T-helper 1 cell treated with Interleukin-12 subunit alpha and Interleukin-12 subunit beta and Interleukin-4 antibody, amounts not matched to agents 30 μg/mL and 1 μg/mL, for 36 hours (primary cell): Measurements from ENCODE around the gene CCR3.

Source experiments
- H3K27ac Mint-ChIP-seq: one replicate; pipeline ENCODE4 v1.8.0; 2021; ENCODE audit warnings: mild to moderate bottlenecking, mixed read lengths
- H3K27me3 Mint-ChIP-seq: one replicate; pipeline ENCODE4 v1.8.0; 2021; ENCODE audit warnings: low read depth, mixed read lengths
- H3K36me3 Mint-ChIP-seq: one replicate; pipeline ENCODE4 v1.8.0; 2021; ENCODE audit warnings: low read depth, mixed read lengths
- H3K4me1 Mint-ChIP-seq: one replicate; pipeline ENCODE4 v1.8.0; 2021; ENCODE audit warnings: low read depth, mixed read lengths
- H3K4me3 Mint-ChIP-seq: one replicate; pipeline ENCODE4 v1.8.0; 2021; ENCODE audit warnings: mild to moderate bottlenecking, moderate library complexity, mixed read lengths
- H3K9me3 Mint-ChIP-seq: one replicate; pipeline ENCODE4 v1.8.0; 2021; ENCODE audit warnings: mixed read lengths

The CCR3 gene

GRCh38 chr3:46272028-46272451 is 29.8 kb downstream of the CCR3 start:
- Mint-ChIP-seq H3K9me3 (peaks cover 11% of the 10 kb centered on the region), H3K27ac (no peak overlapping the region), H3K4me3 (no peak overlapping the region), H3K27me3 (peaks cover 41% of the 10 kb centered on the region), H3K36me3 (peaks cover 9% of the 10 kb centered on the region), H3K4me1 (peaks cover 43% of the 10 kb centered on the region)

- peaks cover 18% of the 10 kb centered on the region for H3K36me3 Mint-ChIP-seq
- H3K4me3 Mint-ChIP-seq = peak overlapping the region; percentile 19
- peaks cover 13% of the 10 kb centered on the region for H3K9me3 Mint-ChIP-seq
- peaks cover 53% of the 10 kb centered on the region for H3K4me1 Mint-ChIP-seq
- peaks cover 34% of the 10 kb centered on the region for H3K27me3 Mint-ChIP-seq
- H3K27ac Mint-ChIP-seq = peak overlapping the region; percentile 67
Observed at GRCh38 chr3:46276497-46277099, 34.3 kb downstream of the CCR3 start.

DNA sequence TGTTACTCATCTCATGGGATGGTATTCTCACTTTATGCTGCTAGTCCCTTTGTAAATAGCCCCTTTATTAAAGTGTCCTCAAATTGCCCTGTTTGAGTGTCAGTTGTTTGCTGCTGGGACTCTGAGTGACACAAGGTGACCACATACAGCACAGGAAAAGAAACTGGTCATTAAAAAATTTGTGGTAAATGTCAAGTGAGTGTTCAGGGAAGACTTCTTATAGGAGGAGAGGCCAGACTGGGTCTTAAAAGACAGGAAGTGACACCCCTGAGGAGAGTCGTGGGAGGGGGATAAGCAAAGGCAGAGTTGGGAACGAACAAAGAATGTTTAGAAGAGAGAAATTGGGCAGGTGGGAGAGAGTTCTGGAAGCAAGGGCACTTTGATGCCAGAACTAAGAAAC is 35.2 kb downstream of the CCR3 start:
- Mint-ChIP-seq H3K36me3 (peaks cover 20% of the 10 kb centered on the region), H3K9me3 (peaks cover 13% of the 10 kb centered on the region), H3K27me3 (peaks cover 29% of the 10 kb centered on the region), H3K27ac (peak overlapping the region; percentile 81), H3K4me1 (peaks cover 60% of the 10 kb centered on the region), H3K4me3 (peak overlapping the region; percentile 57)

GRCh38 chr3:46278816-46279672 is 36.8 kb downstream of the CCR3 start:
- H3K27me3 Mint-ChIP-seq = peaks cover 16% of the 10 kb centered on the region
- H3K27ac Mint-ChIP-seq = peak overlapping the region; percentile 85
- peaks cover 24% of the 10 kb centered on the region for H3K36me3 Mint-ChIP-seq
- H3K9me3 Mint-ChIP-seq = peaks cover 8% of the 10 kb centered on the region
- H3K4me3 Mint-ChIP-seq = peak overlapping the region; percentile 40
- peaks cover 76% of the 10 kb centered on the region for H3K4me1 Mint-ChIP-seq

- peaks cover 5% of the 10 kb centered on the region for H3K27me3 Mint-ChIP-seq
- H3K27ac Mint-ChIP-seq = peak overlapping the region; percentile 85
- peaks cover 80% of the 10 kb centered on the region for H3K4me1 Mint-ChIP-seq
- H3K9me3 Mint-ChIP-seq = peaks cover 8% of the 10 kb centered on the region
- H3K36me3 Mint-ChIP-seq = peaks cover 24% of the 10 kb centered on the region
- peak overlapping the region; percentile 40 for H3K4me3 Mint-ChIP-seq
Observed at GRCh38 chr3:46280105-46280797, 38.0 kb downstream of the CCR3 start.

GRCh38 chr3:46281551-46281950 is 39.3 kb downstream of the CCR3 start:
- Mint-ChIP-seq H3K27ac (peak overlapping the region; percentile 16), H3K4me3 (no peak overlapping the region), H3K4me1 (peaks cover 89% of the 10 kb centered on the region), H3K27me3 (no peaks in the 10 kb centered on the region), H3K36me3 (peaks cover 24% of the 10 kb centered on the region), H3K9me3 (peaks cover 8% of the 10 kb centered on the region)

- peaks cover 8% of the 10 kb centered on the region for H3K9me3 Mint-ChIP-seq
- peak overlapping the region; percentile 87 for H3K27ac Mint-ChIP-seq
- H3K4me1 Mint-ChIP-seq = peaks cover 86% of the 10 kb centered on the region
- no peaks in the 10 kb centered on the region for H3K27me3 Mint-ChIP-seq
- peaks cover 24% of the 10 kb centered on the region for H3K36me3 Mint-ChIP-seq
- H3K4me3 Mint-ChIP-seq = no peak overlapping the region
Observed at GRCh38 chr3:46282041-46282440, 39.8 kb downstream of the CCR3 start.

GRCh38 chr3:46282696-46283095 is 40.4 kb downstream of the CCR3 start:
- no peaks in the 10 kb centered on the region for H3K27me3 Mint-ChIP-seq
- H3K27ac Mint-ChIP-seq = peak overlapping the region; percentile 87
- peaks cover 83% of the 10 kb centered on the region for H3K4me1 Mint-ChIP-seq
- H3K36me3 Mint-ChIP-seq = peaks cover 19% of the 10 kb centered on the region
- H3K9me3 Mint-ChIP-seq = peaks cover 8% of the 10 kb centered on the region
- H3K4me3 Mint-ChIP-seq = no peak overlapping the region

DNA sequence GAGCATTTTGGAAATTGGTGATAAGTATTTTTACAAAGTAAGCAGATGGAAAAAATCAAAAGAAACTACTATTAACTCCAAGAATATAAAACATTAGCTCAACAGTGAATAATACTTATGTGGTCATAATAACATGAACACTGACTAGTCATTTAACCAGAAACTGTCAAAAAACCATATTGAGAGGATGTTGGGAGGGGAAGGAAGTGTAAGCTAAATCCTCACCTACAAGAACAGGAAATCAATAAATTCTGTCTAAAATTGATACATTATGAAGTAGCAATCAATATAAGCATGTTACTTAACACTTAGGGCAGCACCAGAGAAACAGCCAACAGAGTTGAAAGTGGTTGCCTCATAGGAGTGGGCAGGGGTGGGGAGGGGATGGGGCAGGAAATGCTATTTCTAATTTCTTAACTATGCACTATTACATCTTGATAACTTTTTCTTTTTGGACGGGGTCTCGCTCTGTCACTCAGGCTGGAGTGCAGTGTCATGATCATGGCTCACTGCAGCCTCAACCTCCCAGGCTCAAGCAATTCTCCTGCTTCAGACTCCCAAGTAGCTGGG is 41.7 kb downstream of the CCR3 start:
- Mint-ChIP-seq H3K36me3 (peaks cover 14% of the 10 kb centered on the region), H3K27ac (peak overlapping the region; percentile 87), H3K9me3 (peaks cover 4% of the 10 kb centered on the region), H3K27me3 (no peaks in the 10 kb centered on the region), H3K4me3 (peak overlapping the region; percentile 32), H3K4me1 (peaks cover 75% of the 10 kb centered on the region)

GRCh38 chr3:46284981-46285683 is 42.9 kb downstream of the CCR3 start:
- Mint-ChIP-seq H3K9me3 (peaks cover 7% of the 10 kb centered on the region), H3K36me3 (peaks cover 18% of the 10 kb centered on the region), H3K27me3 (peaks cover 9% of the 10 kb centered on the region), H3K27ac (peak overlapping the region; percentile 82), H3K4me1 (peaks cover 73% of the 10 kb centered on the region), H3K4me3 (peak overlapping the region; percentile 41)

- peaks cover 9% of the 10 kb centered on the region for H3K27me3 Mint-ChIP-seq
- peaks cover 71% of the 10 kb centered on the region for H3K4me1 Mint-ChIP-seq
- H3K27ac Mint-ChIP-seq = peak overlapping the region; percentile 82
Observed at GRCh38 chr3:46285931-46286619, 43.8 kb downstream of the CCR3 start.

GRCh38 chr3:46286947-46287565 is 44.8 kb downstream of the CCR3 start:
- H3K36me3 Mint-ChIP-seq = peaks cover 16% of the 10 kb centered on the region
- peak overlapping the region; percentile 79 for H3K27ac Mint-ChIP-seq
- peaks cover 7% of the 10 kb centered on the region for H3K9me3 Mint-ChIP-seq
- H3K4me1 Mint-ChIP-seq = peaks cover 72% of the 10 kb centered on the region
- H3K27me3 Mint-ChIP-seq = peaks cover 9% of the 10 kb centered on the region
- H3K4me3 Mint-ChIP-seq = no peak overlapping the region

More at GRCh38 chr3:46285931-46286619, 43.8 kb downstream of the CCR3 start:
- H3K36me3 Mint-ChIP-seq = peaks cover 18% of the 10 kb centered on the region
- H3K4me3 Mint-ChIP-seq = peak overlapping the region; percentile 5
- peaks cover 7% of the 10 kb centered on the region for H3K9me3 Mint-ChIP-seq

- peaks cover 67% of the 10 kb centered on the region for H3K4me1 Mint-ChIP-seq
- peak overlapping the region; percentile 71 for H3K27ac Mint-ChIP-seq
- H3K36me3 Mint-ChIP-seq = peaks cover 10% of the 10 kb centered on the region
- peaks cover 9% of the 10 kb centered on the region for H3K27me3 Mint-ChIP-seq
- no peak overlapping the region for H3K4me3 Mint-ChIP-seq
- peaks cover 7% of the 10 kb centered on the region for H3K9me3 Mint-ChIP-seq
Observed at GRCh38 chr3:46289551-46289950, 47.3 kb downstream of the CCR3 start.
